ENCODE measurements around the gene GRAMD2B.

DNA sequence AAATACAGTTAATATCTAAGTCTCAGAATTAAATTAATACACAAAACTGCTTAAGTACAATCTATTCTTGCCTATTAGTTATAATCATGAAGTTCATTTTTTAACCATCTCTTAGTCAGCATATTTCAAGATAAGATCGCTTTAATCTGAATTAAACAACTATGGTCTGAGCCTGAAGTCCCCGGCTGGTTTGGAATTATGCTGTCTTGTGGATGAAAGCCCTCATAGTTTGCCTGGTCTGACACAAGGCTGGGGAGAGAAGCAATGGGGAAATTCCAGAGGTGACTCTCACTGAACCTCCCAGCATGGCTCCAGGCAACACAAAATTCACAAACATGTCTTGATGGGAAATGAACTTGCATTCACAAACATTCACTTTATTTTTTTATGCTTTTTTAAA lies 28.0 kb upstream of the GRAMD2B start:
- no peak for TF ChIP-seq EP300 (IDR thresholded peaks at IDR 0.05)
- TF ChIP-seq, protein P1, sequence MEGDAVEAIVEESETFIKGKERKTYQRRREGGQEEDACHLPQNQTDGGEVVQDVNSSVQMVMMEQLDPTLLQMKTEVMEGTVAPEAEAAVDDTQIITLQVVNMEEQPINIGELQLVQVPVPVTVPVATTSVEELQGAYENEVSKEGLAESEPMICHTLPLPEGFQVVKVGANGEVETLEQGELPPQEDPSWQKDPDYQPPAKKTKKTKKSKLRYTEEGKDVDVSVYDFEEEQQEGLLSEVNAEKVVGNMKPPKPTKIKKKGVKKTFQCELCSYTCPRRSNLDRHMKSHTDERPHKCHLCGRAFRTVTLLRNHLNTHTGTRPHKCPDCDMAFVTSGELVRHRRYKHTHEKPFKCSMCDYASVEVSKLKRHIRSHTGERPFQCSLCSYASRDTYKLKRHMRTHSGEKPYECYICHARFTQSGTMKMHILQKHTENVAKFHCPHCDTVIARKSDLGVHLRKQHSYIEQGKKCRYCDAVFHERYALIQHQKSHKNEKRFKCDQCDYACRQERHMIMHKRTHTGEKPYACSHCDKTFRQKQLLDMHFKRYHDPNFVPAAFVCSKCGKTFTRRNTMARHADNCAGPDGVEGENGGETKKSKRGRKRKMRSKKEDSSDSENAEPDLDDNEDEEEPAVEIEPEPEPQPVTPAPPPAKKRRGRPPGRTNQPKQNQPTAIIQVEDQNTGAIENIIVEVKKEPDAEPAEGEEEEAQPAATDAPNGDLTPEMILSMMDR (IDR thresholded peaks at IDR 0.05) = no peak
- TF ChIP-seq POLR2A (IDR thresholded peaks at IDR 0.05) = no peak
- no peak for TF ChIP-seq POLR2AphosphoS5 (IDR thresholded peaks at IDR 0.05)

Measured in suprapubic skin (tissue), 4 donors.